NCI-H1436 (cell line): Measurements from ENCODE around the gene MZT2B.
"Not testable (repeated sequence)": the region's sequence is repeated elsewhere in the genome, so short reads cannot be mapped to it uniquely, and the experiment has no call there.

Experiments
- DNase-seq: peaks from one replicate; lab custom pipeline; 2025; lab: John Stamatoyannopoulos, UW

The MZT2B gene

GRCh38 chr2:130180404-130181324 lies 1.4 kb upstream of the MZT2B start:
- DNase-seq = not testable (repeated sequence)

- peak; percentile 95 for DNase-seq
These were observed 660 bp upstream of the MZT2B start, which contains the start of gene SMPD4 for GRCh38 chr2:130181325-130181879. SMPD4 (minus strand) TSS chr2:130181602; CDS start chr2:130176592, 5,010 bp downstream.

- not testable (repeated sequence) for DNase-seq
These were observed 907 bp downstream of the MZT2B start for GRCh38 chr2:130182826-130183511.

GRCh38 chr2:130183512-130184373 lies 1.7 kb downstream of the MZT2B start:
- no peak for DNase-seq

- no peak for DNase-seq
These were observed 3.4 kb downstream of the MZT2B start for GRCh38 chr2:130185436-130185835.

- no peak for DNase-seq
These were observed 3.8 kb downstream of the MZT2B start for GRCh38 chr2:130185896-130186295.

- DNase-seq = no peak
These were observed 4.3 kb downstream of the MZT2B start for GRCh38 chr2:130186391-130186790.

- no peak for DNase-seq
These were observed 5.2 kb downstream of the MZT2B start for GRCh38 chr2:130187268-130187667.

- not testable (repeated sequence) for DNase-seq
These were observed 6.1 kb downstream of the MZT2B start for GRCh38 chr2:130187859-130188792.

- not testable (repeated sequence) for DNase-seq
These were observed 6.9 kb downstream of the MZT2B start for GRCh38 chr2:130188958-130189357.

- DNase-seq = no peak
These were observed 8.2 kb downstream of the MZT2B start for GRCh38 chr2:130190237-130190636.

- DNase-seq = not testable (repeated sequence)
These were observed 9.3 kb downstream of the MZT2B start for GRCh38 chr2:130191319-130191718.

GRCh38 chr2:130192451-130192850 lies 10.4 kb downstream of the MZT2B start:
- DNase-seq = not testable (repeated sequence)

GRCh38 chr2:130193824-130194223 lies 11.8 kb downstream of the MZT2B start:
- DNase-seq = not testable (repeated sequence)

- DNase-seq = not testable (repeated sequence)
These were observed 13.1 kb downstream of the MZT2B start for GRCh38 chr2:130195089-130195635.

- not testable (repeated sequence) for DNase-seq
These were observed 14.0 kb downstream of the MZT2B start for GRCh38 chr2:130196052-130196451.

GRCh38 chr2:130198343-130198742 lies 16.3 kb downstream of the MZT2B start, which contains the start of gene TUBA3E:
TUBA3E (minus strand) TSS chr2:130198439; CDS start chr2:130198360, 79 bp downstream.
- DNase-seq = no peak

GRCh38 chr2:130202518-130202917 lies 20.5 kb downstream of the MZT2B start:
- not testable (repeated sequence) for DNase-seq

GRCh38 chr2:130203150-130203549 lies 21.1 kb downstream of the MZT2B start:
- not testable (repeated sequence) for DNase-seq

GRCh38 chr2:130207051-130207450 lies 25.0 kb downstream of the MZT2B start:
- DNase-seq = not testable (repeated sequence)
